NB4 (cell line): ENCODE measurements around the gene GPC5.

Experiments
- DNase-seq: peaks from one replicate; pipeline ENCODE4 v3.0.0; 2010; ENCODE audit warnings: low read depth
- H3K4me3 ChIP-seq: one replicate; pipeline ENCODE4 v1.5.1; 2011; ENCODE audit warnings: mild to moderate bottlenecking, low read depth, low read length, moderate library complexity
- MAX ChIP-seq: IDR thresholded peaks from 2 replicates; pipeline ENCODE4 v1.6.1; 2011; ENCODE audit warnings: low read depth, low read length
- MYC ChIP-seq: IDR thresholded peaks from 2 replicates; pipeline ENCODE4 v1.6.1; 2011; ENCODE audit warnings: low read depth, low read length
- POLR2A ChIP-seq: IDR thresholded peaks from 2 replicates; pipeline ENCODE4 v1.6.1; 2011; ENCODE audit warnings: mild to moderate bottlenecking; ENCODE audit not compliant: insufficient read length; ENCODE audit errors: extremely low read depth
- TF ChIP-seq, protein P1 (sequence below): IDR thresholded peaks from one replicate; pipeline ENCODE4 v1.5.1; 2012; ENCODE audit warnings: low read depth, low read length

The GPC5 gene

GRCh38 chr13:91554101-91554500 lies 155.7 kb downstream of the GPC5 start:
- no peak overlapping the region for H3K4me3 ChIP-seq
- DNase-seq: no peak
- TF ChIP-seq MAX (no peak), POLR2A (no peak), MYC (no peak)
- TF ChIP-seq, protein P1, sequence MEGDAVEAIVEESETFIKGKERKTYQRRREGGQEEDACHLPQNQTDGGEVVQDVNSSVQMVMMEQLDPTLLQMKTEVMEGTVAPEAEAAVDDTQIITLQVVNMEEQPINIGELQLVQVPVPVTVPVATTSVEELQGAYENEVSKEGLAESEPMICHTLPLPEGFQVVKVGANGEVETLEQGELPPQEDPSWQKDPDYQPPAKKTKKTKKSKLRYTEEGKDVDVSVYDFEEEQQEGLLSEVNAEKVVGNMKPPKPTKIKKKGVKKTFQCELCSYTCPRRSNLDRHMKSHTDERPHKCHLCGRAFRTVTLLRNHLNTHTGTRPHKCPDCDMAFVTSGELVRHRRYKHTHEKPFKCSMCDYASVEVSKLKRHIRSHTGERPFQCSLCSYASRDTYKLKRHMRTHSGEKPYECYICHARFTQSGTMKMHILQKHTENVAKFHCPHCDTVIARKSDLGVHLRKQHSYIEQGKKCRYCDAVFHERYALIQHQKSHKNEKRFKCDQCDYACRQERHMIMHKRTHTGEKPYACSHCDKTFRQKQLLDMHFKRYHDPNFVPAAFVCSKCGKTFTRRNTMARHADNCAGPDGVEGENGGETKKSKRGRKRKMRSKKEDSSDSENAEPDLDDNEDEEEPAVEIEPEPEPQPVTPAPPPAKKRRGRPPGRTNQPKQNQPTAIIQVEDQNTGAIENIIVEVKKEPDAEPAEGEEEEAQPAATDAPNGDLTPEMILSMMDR: no peak

GRCh38 chr13:91557328-91558090 lies 159.1 kb downstream of the GPC5 start:
- H3K4me3 ChIP-seq: no peak overlapping the region
- no peak for DNase-seq
- TF ChIP-seq POLR2A (no peak), MAX (no peak), MYC (no peak)
- TF ChIP-seq, protein P1: no peak

DNA sequence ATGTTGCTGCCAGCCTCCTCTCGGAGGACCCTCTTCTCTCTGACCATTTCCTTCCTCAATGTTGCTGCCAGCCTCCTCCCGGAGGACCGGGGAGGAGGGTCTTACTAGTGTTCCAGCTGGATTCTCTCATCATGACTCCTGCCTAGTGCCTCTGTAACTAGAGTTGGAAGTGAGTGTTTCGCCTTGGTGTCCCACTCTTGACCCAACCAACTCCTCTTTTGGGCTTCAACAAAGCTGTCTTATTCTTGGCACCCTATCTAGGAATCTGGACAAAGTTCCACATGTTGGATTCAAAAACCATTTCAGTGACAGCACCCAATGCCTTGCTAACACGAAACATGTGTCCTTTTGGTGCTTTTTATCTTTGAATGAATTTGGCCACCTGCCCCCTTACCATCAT lies 165.4 kb downstream of the GPC5 start:
- H3K4me3 ChIP-seq: no peak overlapping the region
- TF ChIP-seq POLR2A: no peak
- TF ChIP-seq MAX: no peak
- TF ChIP-seq, protein P1: no peak
- TF ChIP-seq MYC: no peak
- no peak for DNase-seq

DNA sequence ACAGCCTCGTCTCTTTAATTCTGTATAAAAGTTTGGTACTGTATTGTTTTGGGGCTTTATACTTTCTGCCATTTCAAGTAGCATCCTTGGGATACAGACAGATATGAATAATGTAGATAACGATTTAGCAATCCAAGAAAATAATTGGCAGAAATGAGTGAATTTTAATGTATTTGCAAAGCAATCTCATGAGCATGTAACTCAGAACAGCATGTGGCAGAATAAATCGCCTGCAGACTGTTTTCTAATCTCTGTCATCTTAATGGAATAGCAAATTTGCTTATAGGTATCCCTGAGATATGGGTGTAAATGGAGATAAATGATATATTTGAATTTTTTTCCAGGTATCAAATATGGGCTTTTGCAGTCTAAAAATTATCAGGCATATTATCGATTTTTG lies 166.0 kb downstream of the GPC5 start:
- H3K4me3 ChIP-seq: no peak overlapping the region
- TF ChIP-seq MYC (no peak), MAX (no peak), POLR2A (no peak)
- TF ChIP-seq, protein P1: no peak
- DNase-seq: no peak

DNA sequence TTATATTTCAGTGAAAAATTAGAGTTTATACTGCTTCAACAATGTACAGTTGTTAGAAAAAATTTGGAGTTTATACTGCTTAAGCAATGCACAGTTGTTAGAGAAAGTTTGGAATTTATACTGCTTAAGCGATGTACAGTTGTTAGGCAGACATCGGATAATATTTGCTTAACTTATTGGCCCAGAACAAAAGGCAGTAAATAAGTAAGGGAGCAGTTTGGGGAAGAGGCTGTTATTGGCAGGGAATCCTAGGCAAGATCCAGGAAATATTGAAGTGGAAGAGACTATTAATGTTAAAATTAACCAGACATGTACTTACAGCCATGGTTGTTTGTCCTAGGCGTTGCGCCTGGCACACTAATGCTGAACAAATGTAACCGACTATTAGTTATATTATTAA lies 166.9 kb downstream of the GPC5 start:
- DNase-seq: no peak
- TF ChIP-seq, protein P1: no peak
- TF ChIP-seq MAX: no peak
- TF ChIP-seq MYC: no peak
- TF ChIP-seq POLR2A: no peak
- H3K4me3 ChIP-seq: no peak overlapping the region
